Stomach smooth muscle (tissue), 2 donors: ENCODE data around the gene RBM12.

ENCODE experiments used
- H3K27ac ChIP-seq: one replicate; pipeline ENCODE4 v1.7.0; 2013; ENCODE audit warnings: mild to moderate bottlenecking, low read length, inconsistent platforms
- H3K27me3 ChIP-seq, 2 donors: one replicate each; pipeline ENCODE4 v1.7.0; 2013; ENCODE audit warnings: low read length in 2 of 2; ENCODE audit not compliant: insufficient read depth in 2 of 2, control insufficient read depth in 1 of 2
- H3K36me3 ChIP-seq, 2 donors: one replicate each; pipeline ENCODE4 v1.7.0; 2013; ENCODE audit warnings: low read length in 2 of 2; ENCODE audit not compliant: control insufficient read depth in 2 of 2, insufficient read depth in 2 of 2
- H3K4me1 ChIP-seq: one replicate; pipeline ENCODE4 v1.7.0; 2013; ENCODE audit warnings: low read length; ENCODE audit not compliant: control insufficient read depth, insufficient read depth
- H3K4me3 ChIP-seq, 2 donors: one replicate each; pipeline ENCODE4 v1.7.0; 2013; ENCODE audit warnings: low read length in 2 of 2
- H3K9ac ChIP-seq, 2 donors: one replicate each; pipeline ENCODE4 v1.7.0; 2013; ENCODE audit warnings: low read length in 2 of 2, mild to moderate bottlenecking in 1 of 2
- H3K9me3 ChIP-seq, 2 donors: one replicate each; pipeline ENCODE4 v1.7.0; 2013; ENCODE audit warnings: low read length in 2 of 2; ENCODE audit not compliant: control insufficient read depth in 2 of 2
- donor health status: healthy.
- donor health status: Pancreatic carcinoma.

The RBM12 gene

DNA sequence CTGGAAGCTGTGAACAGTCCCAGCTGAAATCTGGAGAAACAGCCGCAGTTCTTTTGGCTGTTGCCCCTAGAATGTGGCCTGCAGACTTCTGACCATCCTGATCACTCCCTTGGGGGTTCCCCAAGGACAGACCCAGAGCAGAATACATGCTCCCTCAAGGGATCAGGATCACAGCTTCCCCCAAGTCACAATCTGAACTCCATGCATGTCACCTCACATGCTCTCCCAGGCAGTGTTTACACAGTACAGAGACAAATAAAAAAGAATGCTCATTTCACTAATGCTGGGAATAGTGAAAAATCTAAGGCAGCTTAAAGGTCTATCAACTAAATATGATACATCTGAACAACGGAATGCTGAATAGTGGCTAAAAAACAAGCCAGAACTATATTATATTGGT, 28.6 kb downstream of the RBM12 start:
- H3K9me3 ChIP-seq, result no peaks in the 10 kb centered on the region
- H3K36me3 ChIP-seq, result peaks cover 7 to 15% of the 10 kb centered on the region in 2 donors
- H3K9ac ChIP-seq, result no peak overlapping the region
- peaks cover 10% of the 10 kb centered on the region for H3K4me1 ChIP-seq
- H3K4me3 ChIP-seq, result no peak overlapping the region
- H3K27me3 ChIP-seq, result no peaks in the 10 kb centered on the region
- H3K27ac ChIP-seq, result no peak overlapping the region

DNA sequence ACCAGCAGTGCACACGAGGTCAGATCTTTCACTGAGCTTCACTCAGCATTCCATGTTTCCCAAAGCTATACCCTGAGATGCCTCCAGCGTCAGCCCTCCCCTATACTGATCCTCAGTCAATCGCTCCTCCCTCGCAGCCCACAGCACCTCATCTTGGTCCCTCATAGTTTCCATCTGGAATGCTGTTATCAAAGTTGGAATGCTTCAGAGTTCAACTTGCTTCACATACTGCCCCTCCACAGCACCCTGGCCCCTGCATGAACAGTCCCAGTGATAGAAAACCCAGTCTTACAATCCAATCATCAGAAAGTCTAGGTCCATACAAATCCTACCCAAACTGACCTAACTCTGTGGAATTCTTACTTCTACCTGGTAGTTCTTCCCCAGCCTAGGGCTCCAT, 29.0 kb downstream of the RBM12 start:
- no peak overlapping the region for H3K9ac ChIP-seq
- H3K9me3 ChIP-seq, result no peaks in the 10 kb centered on the region
- H3K27me3 ChIP-seq, result no peaks in the 10 kb centered on the region
- H3K36me3 ChIP-seq, result peaks cover 12 to 19% of the 10 kb centered on the region in 2 donors
- no peak overlapping the region for H3K27ac ChIP-seq
- H3K4me3 ChIP-seq, result no peak overlapping the region
- H3K4me1 ChIP-seq, result peaks cover 10% of the 10 kb centered on the region

DNA sequence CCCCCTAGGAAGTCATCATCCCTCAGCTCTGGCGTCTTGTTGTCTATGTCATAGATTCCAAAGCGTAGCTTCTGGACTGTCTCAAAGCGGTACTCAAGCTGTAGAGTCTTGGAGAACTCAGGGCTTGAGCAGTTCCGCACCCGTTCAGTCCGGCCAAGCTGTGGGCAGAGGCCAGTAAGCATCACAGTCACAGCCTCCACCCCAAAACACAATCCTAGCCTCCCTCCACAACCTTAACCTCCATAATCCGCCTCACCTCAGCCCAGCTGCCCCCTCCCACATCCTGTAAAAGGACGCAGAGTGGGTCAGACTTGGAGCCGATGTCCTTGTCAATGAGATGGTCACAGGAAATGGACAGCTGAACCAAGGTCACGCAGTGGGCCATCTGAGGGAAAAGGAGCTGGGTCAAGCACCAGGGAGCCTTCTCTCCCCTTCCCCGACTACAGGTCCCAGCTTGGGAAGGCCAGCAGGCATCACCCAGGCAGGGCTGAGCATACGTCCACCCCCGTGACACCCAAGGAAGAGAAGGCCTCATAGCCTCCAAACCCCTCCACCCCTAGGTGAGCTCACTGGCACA, 32.1 kb downstream of the RBM12 start:
- Histone ChIP-seq H3K27ac (no peak overlapping the region), H3K36me3 (peaks cover 32 to 39% of the 10 kb centered on the region in 2 donors), H3K4me1 (peaks cover 8% of the 10 kb centered on the region), H3K9ac (no peak overlapping the region), H3K27me3 (no peaks in the 10 kb centered on the region), H3K4me3 (no peak overlapping the region), H3K9me3 (no peaks in the 10 kb centered on the region)

DNA sequence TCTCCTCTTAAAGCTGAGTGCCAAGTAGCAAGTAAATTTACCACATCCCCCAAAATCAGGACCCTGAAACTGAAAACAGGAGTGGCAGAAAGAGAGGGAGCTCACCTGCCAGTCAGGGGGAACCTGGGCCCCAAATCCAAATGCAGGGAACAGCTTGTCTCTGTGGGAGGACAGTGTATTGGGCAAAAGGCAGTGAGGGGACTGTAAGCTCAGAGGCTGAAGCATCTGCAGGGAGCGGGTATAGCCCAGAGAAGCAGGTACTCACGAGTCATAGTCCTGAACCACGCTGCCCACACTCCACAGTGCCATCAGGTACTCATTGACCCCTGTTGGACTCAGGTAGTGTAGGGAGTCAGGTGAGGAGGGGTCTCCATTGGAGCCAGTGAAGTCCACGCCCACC, 34.1 kb downstream of the RBM12 start:
- Histone ChIP-seq H3K9me3 (no peaks in the 10 kb centered on the region), H3K4me3 (no peak overlapping the region), H3K36me3 (peaks cover 49 to 55% of the 10 kb centered on the region in 2 donors), H3K27me3 (no peaks in the 10 kb centered on the region), H3K9ac (no peak overlapping the region), H3K27ac (no peak overlapping the region), H3K4me1 (peaks cover 2% of the 10 kb centered on the region)

DNA sequence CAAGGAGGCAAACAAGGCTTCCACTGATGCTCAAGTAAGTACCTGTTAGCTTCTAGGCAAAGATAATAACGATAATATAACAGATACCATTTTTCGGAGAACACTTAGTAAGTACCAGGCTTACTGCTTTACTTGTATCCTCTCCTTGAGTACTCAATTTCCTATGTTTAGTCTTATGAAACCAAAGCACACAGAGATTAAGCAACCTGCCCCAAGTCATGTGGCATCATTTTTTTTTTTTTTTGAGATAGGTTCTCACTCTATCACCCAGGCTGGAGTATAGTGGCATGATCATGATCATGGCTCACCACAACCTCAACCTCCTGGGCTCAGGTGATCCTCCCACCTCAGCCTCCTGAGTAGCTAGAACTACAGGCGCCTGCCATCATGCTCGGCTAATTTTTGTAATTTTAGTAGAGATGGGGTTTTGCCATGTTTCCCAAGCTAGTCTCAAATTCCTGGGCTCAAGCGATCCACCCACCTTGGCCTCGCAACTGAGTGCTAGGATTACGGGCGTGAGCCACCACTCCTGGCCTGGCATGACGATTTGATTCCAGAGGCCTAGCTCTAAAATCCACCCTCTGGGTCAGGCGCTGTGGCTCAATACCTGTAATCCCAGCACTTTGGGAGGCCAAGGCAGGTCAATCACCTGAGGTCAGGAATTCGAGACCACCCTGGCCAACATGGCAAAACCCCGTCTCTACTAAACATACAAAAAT, 35.1 kb downstream of the RBM12 start:
- no peaks in the 10 kb centered on the region for H3K9me3 ChIP-seq

DNA sequence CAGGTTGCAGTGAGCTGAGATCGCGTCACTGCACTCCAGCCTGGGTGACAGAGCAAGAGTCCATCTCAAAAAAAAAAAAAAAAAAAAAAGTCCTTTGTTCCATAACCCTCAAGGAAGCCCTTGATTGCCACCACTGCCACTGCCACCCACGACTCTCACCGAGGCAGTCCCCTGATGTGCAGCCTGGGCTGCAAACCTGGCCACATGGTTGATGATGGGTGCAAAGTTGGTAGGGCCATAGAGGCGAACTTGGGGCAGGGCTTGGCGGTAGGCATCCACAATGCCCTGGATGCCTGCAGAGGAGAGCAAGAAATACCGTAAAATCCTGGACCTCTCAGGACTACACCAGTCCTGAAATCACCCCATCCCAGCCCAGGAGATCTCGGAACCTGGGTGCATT, 37.6 kb downstream of the RBM12 start:
- Histone ChIP-seq H3K4me3 (no peak overlapping the region), H3K27me3 (no peaks in the 10 kb centered on the region), H3K9me3 (no peaks in the 10 kb centered on the region), H3K36me3 (peaks cover 53 to 55% of the 10 kb centered on the region in 2 donors), H3K27ac (no peak overlapping the region), H3K4me1 (no peaks in the 10 kb centered on the region), H3K9ac (no peak overlapping the region)

More for the DNA sequence above, 35.1 kb downstream of the RBM12 start:
- H3K4me1 ChIP-seq, result no peaks in the 10 kb centered on the region
- no peak overlapping the region for H3K4me3 ChIP-seq
- H3K27ac ChIP-seq, result no peak overlapping the region
- H3K9ac ChIP-seq, result no peak overlapping the region
- H3K27me3 ChIP-seq, result no peaks in the 10 kb centered on the region
- H3K36me3 ChIP-seq, result peaks cover 55 to 60% of the 10 kb centered on the region in 2 donors

DNA sequence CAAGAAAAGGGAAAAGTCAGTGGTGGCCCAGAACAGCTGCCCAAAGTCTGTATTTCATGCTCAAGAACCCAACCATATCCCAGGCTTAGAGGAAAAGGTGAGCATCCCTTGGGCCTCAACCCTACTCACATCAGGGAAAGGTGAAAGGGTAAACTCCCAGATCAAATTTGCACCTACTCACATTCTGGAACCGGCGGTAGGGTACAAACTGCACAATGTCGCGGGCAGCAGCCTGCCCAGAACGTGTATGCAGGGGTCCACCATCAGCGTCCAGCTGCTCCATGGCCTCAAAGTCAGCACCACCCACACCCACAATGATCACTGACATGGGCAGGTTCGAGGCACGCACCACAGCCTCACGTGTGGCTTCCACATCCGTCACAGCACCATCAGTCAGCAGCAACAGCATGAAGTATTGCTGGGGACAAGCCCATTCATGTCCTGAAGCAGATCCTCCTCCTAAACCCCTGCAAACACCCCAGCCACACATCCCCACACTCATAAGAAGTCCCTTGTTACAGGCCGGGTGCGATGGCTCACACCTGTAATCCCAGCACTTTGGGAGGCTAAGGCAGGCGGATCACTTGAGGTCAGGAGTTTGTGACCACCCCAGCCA, 38.2 kb downstream of the RBM12 start:
- H3K9ac ChIP-seq, result no peak overlapping the region

DNA sequence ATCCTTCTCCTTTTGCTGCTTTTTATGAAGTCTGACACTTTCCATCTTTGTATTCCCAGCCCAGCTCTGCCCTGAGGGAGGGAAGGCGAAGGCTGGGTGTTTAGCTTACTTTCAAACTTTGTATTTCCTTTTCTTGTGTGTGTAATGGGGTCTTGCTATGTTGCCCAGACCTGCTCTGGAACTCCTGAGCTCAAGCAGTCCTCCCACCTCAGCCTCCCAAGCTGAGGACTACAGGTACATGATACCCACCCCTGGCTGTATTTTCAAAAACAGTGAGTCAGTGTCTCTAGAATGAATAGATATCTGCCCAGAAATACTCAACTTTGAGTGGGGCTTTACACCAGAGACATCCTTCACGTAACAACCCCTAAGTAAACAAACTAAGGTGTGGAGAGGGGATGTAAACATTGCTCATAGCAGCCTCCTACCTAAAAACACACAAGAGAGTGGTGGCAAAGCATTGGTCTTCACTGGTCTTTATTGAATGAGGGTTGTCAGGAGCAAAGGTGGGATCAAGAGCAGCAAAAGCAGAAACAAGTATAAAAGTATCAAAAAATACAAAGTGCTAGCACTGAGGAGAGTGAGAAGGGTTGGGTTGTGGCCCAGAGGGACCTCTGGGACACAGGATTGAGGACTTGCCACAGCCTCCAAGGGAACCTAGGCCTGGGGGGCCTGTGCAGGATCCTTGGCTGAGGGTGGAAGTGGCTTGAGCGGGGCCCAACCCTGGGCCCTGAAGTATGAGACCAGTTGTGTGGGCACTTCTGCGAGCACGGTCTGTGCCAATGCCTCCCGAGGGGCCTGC, 38.9 kb downstream of the RBM12 start:
- H3K4me3 ChIP-seq, result no peak overlapping the region
- no peaks in the 10 kb centered on the region for H3K4me1 ChIP-seq
- H3K36me3 ChIP-seq, result peaks cover 45 to 51% of the 10 kb centered on the region in 2 donors

More for the DNA sequence above, 38.2 kb downstream of the RBM12 start:
- Histone ChIP-seq H3K36me3 (peaks cover 51 to 55% of the 10 kb centered on the region in 2 donors), H3K4me1 (no peaks in the 10 kb centered on the region), H3K4me3 (no peak overlapping the region), H3K27me3 (no peaks in the 10 kb centered on the region), H3K9me3 (no peaks in the 10 kb centered on the region), H3K27ac (no peak overlapping the region)

DNA sequence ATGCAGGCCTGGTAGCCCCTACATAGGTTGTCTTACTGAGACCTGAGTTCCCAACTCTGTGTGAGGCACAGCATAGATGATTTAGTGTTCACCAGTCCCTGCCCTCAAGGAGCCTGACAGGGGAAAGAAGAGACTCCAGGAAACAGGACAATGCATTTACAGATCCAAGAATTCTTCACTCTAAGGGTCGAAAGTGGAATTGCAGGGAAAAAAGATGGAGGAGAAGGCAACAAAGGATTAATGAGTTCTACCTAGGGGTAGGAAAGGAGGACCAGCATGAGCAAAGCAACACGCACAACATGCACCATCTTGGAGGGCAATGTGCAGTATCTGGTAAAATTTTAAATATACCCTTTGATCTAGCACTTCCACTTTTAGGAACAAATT, 43.1 kb downstream of the RBM12 start:
- Histone ChIP-seq H3K27me3 (no peaks in the 10 kb centered on the region), H3K27ac (no peak overlapping the region), H3K36me3 (peaks cover 17 to 22% of the 10 kb centered on the region in 2 donors), H3K4me1 (peaks cover 26% of the 10 kb centered on the region), H3K9ac (no peak overlapping the region), H3K4me3 (no peak overlapping the region), H3K9me3 (no peaks in the 10 kb centered on the region)

More for the DNA sequence above, 38.9 kb downstream of the RBM12 start:
- Histone ChIP-seq H3K9ac (no peak overlapping the region), H3K9me3 (no peaks in the 10 kb centered on the region), H3K27ac (no peak overlapping the region), H3K27me3 (no peaks in the 10 kb centered on the region)

DNA sequence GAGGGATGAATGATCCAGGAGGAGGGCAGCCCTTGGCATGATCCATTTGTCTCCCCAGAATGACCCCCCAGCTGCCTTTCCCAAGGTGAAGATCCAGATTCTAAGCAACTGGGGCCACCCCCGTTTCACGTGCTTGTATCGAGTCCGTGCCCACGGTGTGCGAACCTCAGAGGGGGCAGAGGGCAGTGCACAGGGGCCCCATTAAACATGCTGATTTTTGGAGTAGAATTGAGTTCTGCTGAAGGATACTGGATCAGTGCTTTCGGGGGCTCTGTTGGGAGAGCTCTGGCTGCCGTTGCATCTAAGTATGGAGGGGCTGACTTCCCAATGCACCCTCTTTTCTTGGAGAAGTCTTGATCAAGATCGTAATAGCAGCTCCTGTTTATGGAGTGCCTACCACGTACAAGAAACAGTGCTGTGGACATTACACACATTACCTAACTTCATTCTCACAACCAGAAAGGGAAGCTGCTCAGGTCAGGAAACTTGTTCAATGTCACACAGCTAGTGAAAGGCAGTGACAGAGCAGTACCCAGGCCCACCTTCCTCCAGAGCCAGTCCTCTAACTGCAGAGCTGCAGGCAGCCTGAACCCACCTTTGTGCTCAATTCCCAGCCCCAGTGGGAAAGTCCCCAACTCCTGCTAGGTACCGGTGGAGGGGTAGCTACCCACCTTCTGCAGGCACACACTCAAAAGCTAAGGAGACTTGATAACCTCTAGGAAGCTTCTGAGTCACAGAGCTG, 43.7 kb downstream of the RBM12 start:
- Histone ChIP-seq H3K27ac (no peak overlapping the region), H3K36me3 (peaks cover 12 to 16% of the 10 kb centered on the region in 2 donors), H3K9me3 (no peaks in the 10 kb centered on the region), H3K4me3 (no peak overlapping the region), H3K9ac (no peak overlapping the region), H3K4me1 (peaks cover 27% of the 10 kb centered on the region), H3K27me3 (no peaks in the 10 kb centered on the region)
